Measurements from ENCODE around the gene HDAC7.

Gene HDAC7

DNA sequence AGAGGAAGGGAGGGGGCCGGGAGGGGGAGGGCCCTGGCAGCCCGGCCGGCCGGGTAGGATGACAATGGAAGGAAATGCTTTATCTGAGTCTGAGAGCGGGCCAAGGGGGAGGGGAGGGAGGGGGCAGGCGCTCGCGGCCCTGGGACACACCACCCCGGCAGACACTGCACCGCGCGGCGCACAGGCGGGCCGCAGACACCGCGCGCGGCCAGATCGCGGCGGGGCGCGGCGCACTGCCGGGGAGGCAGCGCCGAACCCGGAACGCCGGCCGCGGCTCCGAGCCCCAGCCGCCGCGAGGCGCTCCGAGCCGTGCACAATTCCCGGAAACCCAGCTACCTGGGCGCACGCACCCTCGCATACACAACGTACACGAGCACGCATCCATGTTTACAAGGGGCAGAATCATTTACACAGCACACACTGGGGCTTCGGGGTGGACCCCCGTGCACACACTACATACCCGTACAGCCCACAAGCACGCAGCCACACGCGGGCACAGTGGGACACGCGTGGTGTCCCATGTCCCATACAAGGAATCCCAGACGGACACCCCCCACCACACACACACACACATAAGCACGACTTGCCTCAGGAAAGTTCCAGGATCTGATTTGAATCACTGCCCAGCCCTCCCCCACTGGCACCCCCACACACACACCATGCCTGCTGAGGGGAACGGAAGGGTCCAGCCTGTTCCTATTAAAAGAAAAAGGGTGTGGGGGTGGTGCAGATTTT lies at the start of gene HDAC7:
Gene HDAC7, minus strand, starts transcription at position 8 of the 735 bp plus-strand sequence. CDS start 118 bp downstream, outside the sequence.
- peak; percentile 56 to 69 (median 66) for DNase-seq (ENCODE audit: low read depth in 3 of 3, low spot score in 1 of 3)

DNA sequence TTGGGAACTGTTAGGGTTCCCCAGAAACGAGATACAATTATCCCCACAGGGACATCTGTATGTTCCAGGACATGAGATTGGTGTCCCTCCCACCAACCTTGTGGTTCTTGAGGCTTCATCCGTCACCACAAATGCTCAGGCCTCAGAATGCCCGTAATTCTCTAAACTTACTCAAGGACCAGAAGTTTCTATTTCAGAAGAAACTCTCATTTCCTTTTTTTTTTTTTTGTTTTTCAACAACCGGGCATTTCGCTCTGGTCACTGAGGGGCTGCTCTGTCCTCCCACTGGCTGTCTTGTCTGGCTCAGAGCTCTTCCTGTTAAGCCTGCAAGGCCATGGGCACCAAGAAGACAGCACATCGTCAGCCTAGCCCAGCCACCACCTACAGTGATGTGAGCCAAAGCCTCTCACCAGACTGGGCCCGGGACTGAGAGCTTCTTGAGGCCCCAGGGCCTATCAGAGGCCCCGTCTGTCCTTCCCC lies 48.9 kb upstream of the HDAC7 start:
- DNase-seq (ENCODE audit: low read depth in 3 of 3, low spot score in 1 of 3), result no peak

DNA sequence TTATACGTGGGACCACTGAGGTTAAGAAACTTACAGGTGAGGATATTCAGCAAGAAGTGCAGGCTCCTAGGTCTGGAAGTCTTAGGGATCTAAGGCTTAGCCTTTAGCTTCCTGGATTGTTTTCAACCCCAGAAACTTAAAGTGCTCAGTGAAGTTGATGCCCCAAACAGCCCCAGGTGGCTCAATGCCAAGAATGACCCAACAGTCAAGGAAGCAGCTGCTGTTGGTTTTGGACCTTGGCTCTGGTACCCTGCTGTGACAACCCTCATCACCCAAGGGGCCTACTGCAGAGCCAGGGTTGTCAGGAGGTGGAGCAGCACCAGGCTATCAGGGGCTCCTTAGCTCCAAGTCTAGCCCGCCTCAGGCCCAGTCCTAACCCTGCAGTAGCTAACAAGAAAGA lies 48.3 kb upstream of the HDAC7 start:
- DNase-seq (ENCODE audit: low read depth in 3 of 3, low spot score in 1 of 3), result no peak

DNA sequence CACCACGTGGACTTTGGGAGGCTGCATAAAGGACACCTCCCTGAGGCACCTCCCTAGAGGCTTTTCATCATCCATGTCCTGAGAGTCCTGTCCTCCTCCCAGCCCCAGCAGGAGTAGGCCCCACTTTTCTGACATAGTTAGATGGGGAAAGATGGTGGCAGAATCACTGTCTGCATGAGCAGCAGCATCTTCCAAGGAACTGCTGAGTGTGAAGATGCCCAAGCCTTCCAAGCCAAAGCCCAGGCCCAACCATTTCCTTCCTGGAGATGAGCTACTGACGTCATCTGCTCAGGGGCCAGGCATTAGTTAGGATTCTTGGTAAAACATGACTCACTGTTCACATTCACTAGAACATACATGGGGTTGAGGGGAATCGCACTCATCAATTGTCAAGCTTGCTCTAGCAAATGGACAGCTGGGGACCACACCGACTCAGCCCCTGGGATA lies 47.8 kb upstream of the HDAC7 start:
- DNase-seq (ENCODE audit: low read depth in 3 of 3, low spot score in 1 of 3), result no peak

DNA sequence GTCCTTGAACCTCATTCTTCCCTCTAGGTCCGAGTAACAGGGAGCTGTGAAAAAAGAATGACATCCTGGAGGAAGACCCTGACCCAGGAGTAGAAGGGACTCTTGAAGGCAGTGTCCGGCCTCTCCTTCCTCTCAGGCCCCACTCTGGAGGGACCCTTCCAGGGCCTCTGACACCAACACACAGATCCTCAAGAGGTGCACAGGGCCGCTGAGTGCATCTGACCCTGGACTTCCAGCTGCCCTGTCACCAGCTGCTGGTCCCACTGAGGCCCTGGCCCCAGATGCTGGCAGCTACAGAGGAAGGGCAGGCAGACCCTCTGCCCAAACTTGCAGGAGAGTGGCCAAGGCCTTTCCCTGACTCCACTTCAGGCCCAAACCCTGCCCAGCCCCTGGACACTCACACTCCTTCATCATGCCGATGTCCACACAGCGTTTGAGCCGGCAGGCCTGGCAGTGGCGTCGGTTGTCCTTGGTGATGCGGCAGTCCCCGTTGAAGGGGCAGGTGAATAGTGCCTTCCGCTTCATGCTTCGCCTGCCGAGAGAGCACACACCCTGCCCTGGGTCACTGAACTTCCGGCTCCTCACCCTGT lies 45.0 kb upstream of the HDAC7 start:
- no peak for DNase-seq (ENCODE audit: low read depth in 3 of 3, low spot score in 1 of 3)

DNA sequence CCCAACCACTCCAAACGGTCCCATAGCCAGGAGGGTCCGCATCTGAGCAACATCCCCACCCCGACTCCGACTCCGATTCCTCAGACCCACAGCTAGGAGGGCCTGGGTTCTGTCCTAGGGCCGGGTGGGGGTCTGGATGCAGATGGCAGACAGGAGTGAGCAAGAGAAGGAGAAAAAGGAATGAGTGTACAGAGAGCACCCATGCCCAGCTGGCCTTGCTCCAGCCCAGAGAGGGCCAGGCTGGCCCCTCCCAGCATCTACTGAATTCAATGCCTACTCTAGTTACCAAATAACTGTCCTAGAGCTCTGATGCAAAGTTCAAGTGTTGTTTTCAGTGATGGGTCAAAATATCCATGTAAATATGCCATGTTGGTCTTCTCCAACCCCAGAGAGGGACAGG lies 44.3 kb upstream of the HDAC7 start:
- DNase-seq (ENCODE audit: low read depth in 3 of 3, low spot score in 1 of 3), result no peak

DNA sequence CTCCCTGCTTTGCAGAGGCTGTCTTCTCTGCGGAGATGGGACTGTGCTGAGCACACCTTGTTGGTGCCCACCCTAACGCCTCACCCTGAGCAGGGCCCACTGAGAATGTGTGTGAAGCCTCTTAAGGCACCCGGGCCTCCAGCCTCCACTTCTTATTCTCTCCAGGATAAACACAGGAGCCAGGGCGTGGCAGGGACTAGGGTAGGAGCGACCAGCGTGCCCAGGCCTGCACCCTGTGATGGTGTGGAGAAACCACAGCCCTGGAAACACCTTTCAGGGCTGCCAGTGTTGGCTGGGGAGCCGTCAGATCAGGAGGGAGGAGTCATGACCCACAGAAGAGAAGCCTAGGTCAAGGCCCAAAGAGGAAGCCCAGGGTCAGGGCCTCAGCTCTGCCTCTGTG lies 43.8 kb upstream of the HDAC7 start:
- DNase-seq (ENCODE audit: low read depth in 3 of 3, low spot score in 1 of 3), result no peak

DNA sequence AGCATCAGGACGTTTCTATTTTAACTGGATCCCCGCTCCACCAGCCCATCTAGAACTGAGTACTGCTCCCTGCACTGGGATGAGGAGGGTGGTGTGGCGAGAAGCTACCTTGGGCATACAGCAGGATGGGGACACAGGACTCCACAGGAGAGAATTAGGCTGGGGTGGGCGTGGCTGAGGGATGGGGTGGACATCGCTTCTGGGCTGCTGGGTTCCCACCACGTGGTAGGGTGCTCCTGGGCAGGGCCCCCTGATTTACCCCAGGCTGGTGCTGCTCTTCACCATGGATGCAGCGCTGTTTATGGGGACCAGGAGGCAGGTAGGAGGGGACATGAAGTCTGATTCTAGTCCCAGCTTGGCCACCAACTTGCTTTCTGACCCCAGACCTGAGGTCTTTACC lies 43.2 kb upstream of the HDAC7 start:
- no peak for DNase-seq (ENCODE audit: low read depth in 3 of 3, low spot score in 1 of 3)

DNA sequence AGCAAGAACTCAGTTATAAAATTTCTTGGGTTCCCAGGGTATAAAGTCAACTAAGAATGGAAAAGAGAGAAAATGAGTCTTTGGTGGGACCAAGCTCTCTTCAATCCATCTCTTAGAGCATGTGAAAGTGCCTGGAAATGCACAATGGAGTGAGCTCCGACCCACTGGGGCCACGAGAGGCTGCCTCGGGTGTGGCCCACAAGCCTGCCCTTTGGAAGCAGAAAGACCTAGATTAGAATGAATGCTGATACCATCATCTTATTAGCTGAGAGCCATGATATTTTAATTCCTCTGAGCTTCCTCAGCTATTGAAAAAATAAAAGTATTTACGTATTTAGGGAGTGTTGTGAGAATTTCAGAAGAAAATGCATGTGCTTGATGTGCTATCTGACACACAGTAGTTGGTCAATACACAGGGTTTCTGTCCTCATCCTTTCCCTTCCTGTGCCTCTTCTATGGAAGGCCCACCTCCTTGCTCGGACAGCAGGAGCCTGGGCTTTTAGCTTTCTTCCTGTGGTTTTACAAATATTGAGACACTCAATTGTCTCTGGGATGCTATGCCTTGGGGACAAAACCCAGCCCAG lies 42.6 kb upstream of the HDAC7 start:
- DNase-seq (ENCODE audit: low read depth in 3 of 3, low spot score in 1 of 3), result no peak

DNA sequence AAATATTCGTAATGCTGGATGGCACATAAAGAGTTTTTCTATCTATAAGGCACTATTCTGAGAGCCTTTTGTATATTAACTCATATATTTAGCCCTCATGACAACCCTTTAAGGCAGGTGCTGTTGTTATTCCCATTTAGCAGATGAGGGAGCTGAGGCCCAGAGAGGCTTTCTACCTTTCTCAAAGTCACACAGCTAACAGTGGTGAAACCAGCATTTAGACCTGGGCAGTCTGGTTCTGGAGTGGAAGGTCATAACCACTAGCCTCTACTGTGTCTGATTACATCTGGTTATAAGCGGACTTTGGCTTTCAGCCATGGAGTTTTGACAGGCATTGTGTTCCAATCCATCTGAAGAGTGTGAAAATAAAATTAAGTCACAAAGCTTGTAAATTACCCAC lies 41.2 kb upstream of the HDAC7 start:
- no peak for DNase-seq (ENCODE audit: low read depth in 3 of 3, low spot score in 1 of 3)

DNA sequence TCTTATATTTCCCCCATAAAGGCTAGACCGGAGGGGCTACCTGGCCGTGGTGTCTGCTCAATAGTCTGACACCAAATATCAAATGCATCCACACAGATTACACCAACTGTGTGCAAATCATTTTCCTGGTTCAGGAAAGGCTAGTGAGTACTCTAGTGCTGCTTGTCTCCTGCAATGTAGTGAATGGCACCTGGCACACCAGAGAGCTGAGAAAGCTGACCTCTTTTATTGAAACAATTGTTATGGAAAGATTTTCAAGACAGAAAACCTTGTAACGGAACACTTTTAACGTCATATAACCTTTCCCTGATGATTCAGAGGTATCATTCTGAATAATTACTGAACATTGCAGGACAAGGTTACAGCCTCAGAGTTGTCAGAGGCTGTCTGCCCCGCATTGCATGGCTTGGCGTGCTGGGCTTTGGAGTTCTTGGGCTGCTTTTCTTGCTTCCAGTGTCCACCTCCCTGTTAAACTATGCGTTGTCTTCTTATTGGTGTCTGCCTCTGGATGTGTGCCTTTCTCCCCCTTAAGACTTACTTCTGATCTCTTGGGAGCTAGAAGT lies 40.7 kb upstream of the HDAC7 start:
- DNase-seq (ENCODE audit: low read depth in 3 of 3, low spot score in 1 of 3), result no peak

DNA sequence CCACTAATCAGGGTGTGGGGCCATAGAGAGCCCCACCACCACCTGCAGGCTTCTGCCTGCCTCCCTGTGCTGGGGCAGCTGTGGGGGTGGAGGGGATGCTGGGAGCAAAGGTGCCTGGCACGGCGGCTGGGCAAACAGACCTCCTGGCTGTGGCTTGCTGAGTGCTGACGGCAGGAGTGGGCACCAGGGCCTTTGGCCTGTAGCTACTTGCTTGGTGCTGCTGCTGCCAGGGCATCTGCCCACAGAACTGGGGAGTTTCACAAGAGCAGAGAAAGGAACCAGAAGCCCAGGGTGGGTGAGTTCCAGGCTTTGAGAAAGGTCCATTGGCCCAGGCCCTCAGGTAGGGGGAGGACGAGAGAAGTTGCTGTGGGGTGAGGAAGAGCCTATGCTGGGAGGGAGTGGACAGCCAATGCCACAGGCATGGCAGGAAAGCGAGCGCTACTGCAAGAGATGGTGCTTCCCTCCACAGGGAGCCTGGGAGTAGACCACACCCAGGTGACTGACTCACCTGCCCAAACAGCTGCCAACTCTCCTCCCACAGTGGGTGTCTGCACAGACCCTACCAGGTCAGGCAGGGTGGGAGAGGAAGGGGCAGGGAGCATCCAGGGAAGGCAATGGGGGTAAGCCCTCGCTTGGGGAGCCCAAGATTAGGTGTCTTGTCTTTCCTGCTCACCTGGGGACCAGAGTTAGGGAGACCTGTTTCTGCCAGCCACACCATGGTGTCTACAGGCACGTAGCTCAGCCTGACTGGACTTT lies 39.0 kb upstream of the HDAC7 start:
- no peak for DNase-seq (ENCODE audit: low read depth in 3 of 3, low spot score in 1 of 3)

DNA sequence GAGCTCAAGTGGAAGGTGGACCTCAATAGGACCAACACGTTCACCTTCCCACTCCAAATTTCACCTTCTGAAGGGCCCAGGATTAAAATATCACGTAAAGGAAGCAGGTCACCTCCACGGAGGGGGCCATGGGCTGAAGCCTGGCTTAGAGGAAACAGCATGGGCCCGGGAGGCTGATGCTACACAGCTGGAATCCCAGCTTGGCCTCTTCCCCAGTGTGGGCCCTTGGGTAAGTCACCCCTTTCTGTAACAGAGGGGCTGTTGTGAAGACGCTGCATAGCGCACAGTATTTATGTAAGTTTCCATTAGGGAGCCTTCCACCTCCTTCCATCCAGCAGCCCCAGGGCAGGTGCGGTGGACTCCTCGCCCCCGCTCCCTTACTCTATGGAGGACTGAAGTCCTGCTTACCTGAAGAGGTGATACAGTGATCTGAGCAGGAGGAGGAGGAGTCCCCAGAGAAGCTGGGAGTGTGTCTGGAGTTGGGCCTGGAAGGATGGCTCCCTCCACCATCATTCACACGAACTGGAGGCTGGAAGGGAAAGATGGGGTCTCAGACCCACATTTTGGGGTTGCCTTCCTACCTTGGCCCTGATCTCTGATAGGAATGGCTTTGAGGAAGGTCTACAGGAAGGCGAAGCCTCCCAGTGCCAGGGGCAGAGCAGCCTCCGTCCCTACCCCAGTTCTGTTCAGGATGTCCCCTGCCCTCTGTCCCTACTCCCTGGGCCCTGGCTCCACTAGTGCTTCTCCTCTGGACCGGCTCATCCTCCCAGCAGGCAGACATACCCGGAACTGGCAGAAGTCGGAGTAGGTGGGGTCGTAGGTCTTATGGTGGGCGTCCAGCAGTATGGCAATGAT lies 37.2 kb upstream of the HDAC7 start:
- DNase-seq (ENCODE audit: low read depth in 3 of 3, low spot score in 1 of 3), result no peak

DNA sequence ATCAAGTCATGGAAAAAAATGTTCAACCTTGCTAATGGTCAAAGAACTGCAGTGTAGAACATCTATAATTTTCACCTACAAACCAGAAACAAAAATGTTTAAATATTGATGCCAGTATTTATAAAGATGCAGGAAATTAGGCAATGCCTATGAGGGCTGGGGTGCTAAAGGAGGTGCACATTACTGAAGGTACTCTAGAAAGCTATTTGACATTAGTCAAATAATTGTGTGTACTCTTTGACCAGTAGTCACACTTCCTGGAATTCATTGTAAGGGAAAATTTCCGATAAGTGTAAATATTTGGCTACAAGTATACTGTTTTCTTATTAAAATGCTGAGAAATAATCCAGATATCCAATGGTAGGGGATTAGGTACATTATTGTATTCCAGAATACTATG lies 36.4 kb upstream of the HDAC7 start:
- no peak for DNase-seq (ENCODE audit: low read depth in 3 of 3, low spot score in 1 of 3)

DNA sequence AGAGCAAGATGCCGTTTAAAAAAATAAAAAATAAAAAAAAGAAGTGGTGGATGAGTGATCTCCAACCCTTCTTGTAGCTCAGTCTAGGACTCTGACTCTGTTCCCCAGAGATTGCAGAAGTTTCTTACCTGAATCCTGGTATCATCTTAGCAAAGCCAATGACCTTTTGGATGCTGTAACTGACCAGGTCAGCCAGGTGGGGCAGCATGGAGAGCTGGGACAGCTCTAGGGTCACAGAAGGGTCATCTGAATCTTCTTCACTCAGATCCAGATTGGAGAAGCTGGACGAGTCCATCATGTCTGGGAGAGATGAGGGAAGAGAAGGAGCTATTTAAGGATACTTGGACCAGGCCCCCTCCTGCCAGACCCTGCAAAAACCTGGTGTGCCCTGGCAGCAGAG lies 35.8 kb upstream of the HDAC7 start:
- no peak for DNase-seq (ENCODE audit: low read depth in 3 of 3, low spot score in 1 of 3)

DNA sequence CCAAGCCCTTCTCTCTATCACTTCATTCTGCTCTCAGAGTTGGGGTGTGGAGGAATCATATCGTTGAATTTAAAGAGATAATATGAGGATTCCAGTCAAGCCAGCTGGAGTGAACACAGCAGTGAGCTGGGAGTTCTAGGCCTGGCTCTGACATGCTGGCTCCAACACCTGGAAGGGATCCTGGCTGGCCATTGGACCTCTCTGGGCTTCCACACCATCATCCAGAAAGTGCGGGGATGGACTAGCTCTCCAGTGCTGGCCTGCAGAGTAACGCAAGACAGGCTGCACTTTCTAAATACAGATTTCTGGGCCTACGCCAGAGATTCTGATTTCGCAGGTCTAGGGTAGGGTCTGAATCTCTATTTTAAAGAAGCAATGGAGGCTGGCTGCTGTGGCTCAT lies 34.8 kb upstream of the HDAC7 start:
- no peak for DNase-seq (ENCODE audit: low read depth in 3 of 3, low spot score in 1 of 3)

DNA sequence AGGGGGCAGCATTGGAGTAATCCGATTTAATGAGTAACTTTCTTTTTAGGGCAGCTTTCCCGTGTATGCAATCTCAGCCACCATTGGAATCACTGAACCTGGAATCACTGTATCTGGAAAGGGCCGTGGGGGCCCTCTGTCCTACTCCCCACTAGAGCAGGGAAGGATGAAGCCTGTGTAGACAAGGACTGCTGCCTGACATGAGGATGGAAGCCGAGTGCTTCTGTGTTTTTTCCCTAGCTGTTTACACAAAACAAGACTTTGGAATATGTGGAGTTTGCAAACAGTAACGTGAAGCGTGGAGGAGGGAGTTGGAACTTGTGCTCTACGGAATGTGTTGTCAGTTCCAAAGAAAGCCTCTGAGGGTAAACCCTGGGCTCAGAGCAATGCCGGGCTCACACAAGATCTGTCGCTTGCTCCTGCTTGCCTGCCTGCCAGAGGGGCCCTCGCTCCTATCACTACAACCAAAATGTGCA lies 32.4 kb upstream of the HDAC7 start:
- no peak for DNase-seq (ENCODE audit: low read depth in 3 of 3, low spot score in 1 of 3)

DNA sequence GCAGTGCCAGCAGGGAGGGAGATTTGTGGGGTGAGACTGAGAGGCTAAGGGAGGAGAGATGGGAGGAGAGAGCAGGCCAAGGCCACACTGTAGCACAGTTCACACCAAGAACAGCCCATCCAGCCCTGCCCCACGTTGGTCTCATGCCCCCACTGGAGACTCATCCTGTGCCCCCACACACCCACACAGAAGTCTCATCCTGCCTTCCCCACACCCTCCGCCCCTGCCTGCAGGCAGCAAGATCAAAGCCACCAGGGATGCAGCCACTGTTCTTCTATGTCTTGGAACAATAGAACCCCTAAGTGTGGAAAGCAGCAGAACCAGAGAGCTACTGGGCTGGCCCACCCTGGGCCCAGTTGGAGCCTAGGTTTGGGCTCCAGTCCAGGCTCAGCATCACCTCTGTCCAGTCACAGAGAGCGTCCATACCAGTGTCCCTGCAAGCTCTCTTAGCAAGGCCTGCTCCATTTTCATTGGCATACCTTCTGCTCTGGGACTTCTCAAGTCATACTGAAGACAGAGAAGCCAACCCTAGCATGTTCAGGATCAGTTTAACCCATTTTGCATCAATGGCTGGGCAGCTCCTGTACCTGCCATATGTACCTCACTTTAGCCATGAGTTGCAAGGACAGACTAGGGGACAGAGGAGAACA lies 31.7 kb upstream of the HDAC7 start:
- no peak for DNase-seq (ENCODE audit: low read depth in 3 of 3, low spot score in 1 of 3)

DNA sequence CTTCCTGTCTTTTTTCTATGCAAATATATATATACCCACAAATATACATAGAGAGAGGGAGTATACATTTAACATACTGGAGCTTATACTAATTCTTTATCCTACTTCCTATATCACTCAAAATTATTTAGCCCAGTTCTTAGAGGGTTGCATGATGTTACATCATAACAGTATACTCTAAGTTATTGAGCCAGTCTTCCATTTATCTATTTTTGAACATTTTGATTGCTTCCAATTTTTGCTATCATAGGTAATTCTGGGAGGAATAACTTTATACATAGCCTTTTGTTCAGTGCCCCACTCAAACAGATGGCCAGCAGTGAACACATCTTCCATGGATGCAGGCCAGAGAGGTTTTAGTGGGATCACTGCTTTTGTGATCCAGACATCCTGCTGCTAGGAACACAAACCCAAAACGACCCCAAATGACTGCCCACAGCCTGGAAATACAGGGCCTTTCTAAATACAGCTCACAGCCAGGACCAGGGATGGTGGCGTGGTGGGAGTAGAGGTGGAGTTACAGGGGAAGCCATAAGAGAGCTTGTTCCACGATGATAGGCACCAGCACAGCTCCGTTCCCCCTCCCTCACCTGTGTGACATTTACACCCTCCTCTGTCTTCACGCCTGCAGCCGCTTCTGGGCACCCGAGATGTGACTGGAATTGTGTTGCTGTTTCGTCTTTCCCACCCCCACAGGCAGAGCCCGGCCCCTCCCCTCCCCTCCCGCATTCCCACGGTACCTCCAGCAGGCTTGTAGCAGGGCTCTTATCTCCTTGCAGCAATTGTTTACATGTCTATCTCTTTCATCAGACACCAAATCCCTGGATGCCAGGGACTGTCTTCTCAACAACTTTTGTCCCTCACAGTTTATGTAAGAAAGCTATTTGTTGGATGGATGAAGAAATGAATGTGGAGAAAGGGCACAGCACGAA lies 30.7 kb upstream of the HDAC7 start:
- no peak for DNase-seq (ENCODE audit: low read depth in 3 of 3, low spot score in 1 of 3)
